ENCODE measurements around the gene EEF2K. TPM values are rescaled to one million over a fixed set of nuclear protein-coding genes. Genes with fewer than 3 reads are reported as not detected.

EEF2K gene
- total and polyA plus RNA-seq, 2 of the 13 experiments (the other 11 are each of a cell fraction or from before 2014, with no cell fraction given): 22.0 to 23.8 TPM

GRCh38 chr16:22190776-22191531 lies 15.1 kb upstream of the EEF2K start (continued):
- TF ChIP-seq TIGD3 (CRISPR knock-in tag; IDR thresholded peaks at IDR 0.05; ENCODE audit: borderline replicate concordance) (no peak), ZNF142 (CRISPR knock-in tag; IDR thresholded peaks at IDR 0.05) (no peak), FOSL2 (CRISPR knock-in tag; IDR thresholded peaks at IDR 0.05) (peak; percentile 50), ZEB1 (IDR thresholded peaks at IDR 0.05; ENCODE audit: insufficient replicate concordance, low read depth) (no peak), PLRG1 (conservative IDR thresholded peaks at IDR 0.05) (no peak), ZNF282 (IDR thresholded peaks at IDR 0.05; ENCODE audit: partially characterized antibody) (no peak), ZNF747 (CRISPR knock-in tag; IDR thresholded peaks at IDR 0.05; ENCODE audit: borderline replicate concordance) (peak; percentile 51; the same call in 1 of the 2 replicates), LRRFIP1 (CRISPR knock-in tag; conservative IDR thresholded peaks at IDR 0.05) (no peak), TP53 (CRISPR knock-in tag; conservative IDR thresholded peaks at IDR 0.05) (no peak), ZNF143 (CRISPR knock-in tag; IDR thresholded peaks at IDR 0.05) (no peak), ZNF3 (CRISPR knock-in tag; IDR thresholded peaks at IDR 0.05) (no peak; the same call in 1 of the 2 replicates), DMTF1 (CRISPR knock-in tag; IDR thresholded peaks at IDR 0.05) (no peak), NKX3-1 (CRISPR knock-in tag; IDR thresholded peaks at IDR 0.05) (no peak), ZBTB33 (CRISPR knock-in tag; IDR thresholded peaks at IDR 0.05) (no peak), ZNF570 (CRISPR knock-in tag; IDR thresholded peaks at IDR 0.05; ENCODE audit: borderline replicate concordance) (no peak)

Data from HepG2 (cell line).